AG04450 (cell line): ENCODE data around the gene KIF17. TPM values are rescaled to one million over a fixed set of nuclear protein-coding genes. Genes with fewer than 3 reads are reported as not detected.

ENCODE experiments used
- CTCF ChIA-PET: fragments of 300-600, 350-600 bp; formaldehyde crosslinking; extraction: SDS; loops from one replicate; lab custom pipeline; 2022; ENCODE audit warnings: antibody characterized with exemption, inconsistent platforms; lab: Charles Lee
- POLR2A ChIA-PET: fragments of 350-600 bp; formaldehyde crosslinking; extraction: SDS; loops from one replicate; lab custom pipeline; 2021; ENCODE audit warnings: antibody characterized with exemption, inconsistent platforms; lab: Yijun Ruan, JAX
- DNase-seq: peaks from one replicate; pipeline ENCODE4 v3.0.0-alpha.2; 2011; ENCODE audit warnings: low read depth, low spot score
- H3K27ac ChIP-seq: one replicate; pipeline ENCODE4 v1.5.1; 2012; ENCODE audit warnings: low read depth, low read length, control low read depth
- H3K27me3 ChIP-seq: one replicate; pipeline ENCODE4 v1.6.0; 2012; ENCODE audit warnings: low read length; ENCODE audit not compliant: control insufficient read depth, insufficient read depth
- H3K4me3 ChIP-seq: 2 replicates; pipeline ENCODE4 v1.5.1; 2011; ENCODE audit warnings: mild to moderate bottlenecking, low read depth, low read length, control low read depth
- H3K9me3 ChIP-seq: 2 replicates; pipeline ENCODE4 v1.5.1; 2012; ENCODE audit warnings: low read length; ENCODE audit not compliant: control insufficient read depth, insufficient read depth
- polyA plus RNA-seq: library from polyadenylated mRNA; depleted of rRNA; stranded (reverse); fragments of >200 nt; gene quantifications from 2 replicates; pipeline ENCODE4 v1.2.3, GENCODE V29; 2011
- TF ChIP-seq, protein P1 (sequence below): IDR thresholded peaks from 2 replicates; pipeline ENCODE4 v1.5.1; 2011; ENCODE audit warnings: low read depth, low read length, control low read depth, inconsistent platforms

Gene KIF17
- polyA plus RNA-seq, 1 experiment = 2.8 TPM

DNA sequence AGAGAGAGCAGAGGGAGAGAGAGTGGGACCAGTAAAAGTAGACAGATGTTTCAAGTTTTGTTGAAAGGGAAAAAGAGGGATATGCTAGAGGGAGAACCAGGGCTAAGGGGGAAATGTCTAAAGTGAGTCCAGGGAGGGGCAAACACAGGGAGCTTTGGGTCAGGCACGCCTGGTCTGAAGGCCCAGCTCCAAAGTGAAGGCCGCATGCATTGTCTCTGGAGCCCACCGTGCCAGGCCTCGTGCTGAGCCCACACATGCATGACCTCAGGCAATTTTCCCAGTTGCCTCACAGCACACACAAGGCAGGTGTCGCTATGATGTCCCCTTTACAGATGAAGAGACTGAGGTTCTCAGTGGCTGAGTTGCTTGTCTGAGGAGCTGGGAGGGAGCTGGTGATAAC lies 16.0 kb downstream of the KIF17 start:
- no peak for DNase-seq
- TF ChIP-seq, protein P1, sequence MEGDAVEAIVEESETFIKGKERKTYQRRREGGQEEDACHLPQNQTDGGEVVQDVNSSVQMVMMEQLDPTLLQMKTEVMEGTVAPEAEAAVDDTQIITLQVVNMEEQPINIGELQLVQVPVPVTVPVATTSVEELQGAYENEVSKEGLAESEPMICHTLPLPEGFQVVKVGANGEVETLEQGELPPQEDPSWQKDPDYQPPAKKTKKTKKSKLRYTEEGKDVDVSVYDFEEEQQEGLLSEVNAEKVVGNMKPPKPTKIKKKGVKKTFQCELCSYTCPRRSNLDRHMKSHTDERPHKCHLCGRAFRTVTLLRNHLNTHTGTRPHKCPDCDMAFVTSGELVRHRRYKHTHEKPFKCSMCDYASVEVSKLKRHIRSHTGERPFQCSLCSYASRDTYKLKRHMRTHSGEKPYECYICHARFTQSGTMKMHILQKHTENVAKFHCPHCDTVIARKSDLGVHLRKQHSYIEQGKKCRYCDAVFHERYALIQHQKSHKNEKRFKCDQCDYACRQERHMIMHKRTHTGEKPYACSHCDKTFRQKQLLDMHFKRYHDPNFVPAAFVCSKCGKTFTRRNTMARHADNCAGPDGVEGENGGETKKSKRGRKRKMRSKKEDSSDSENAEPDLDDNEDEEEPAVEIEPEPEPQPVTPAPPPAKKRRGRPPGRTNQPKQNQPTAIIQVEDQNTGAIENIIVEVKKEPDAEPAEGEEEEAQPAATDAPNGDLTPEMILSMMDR = no peak
- ChIA-PET CTCF (interaction anchor here (0.6 to 1.7 kb wide), 2 partner anchors 87 to 493 kb away, joined by 7 to 8 read pairs; no protein-coding TSS in a partner anchor), POLR2A (interaction anchor here (1.1 kb wide), 1 partner anchor 85 kb away, joined by 3 read pairs; no protein-coding TSS in a partner anchor)
- peaks cover 4% of the 10 kb centered on the region; the same call in 1 of the 2 replicates for H3K9me3 ChIP-seq
- H3K27me3 ChIP-seq = no peaks in the 10 kb centered on the region
- H3K27ac ChIP-seq = no peak overlapping the region
- no peak overlapping the region for H3K4me3 ChIP-seq

DNA sequence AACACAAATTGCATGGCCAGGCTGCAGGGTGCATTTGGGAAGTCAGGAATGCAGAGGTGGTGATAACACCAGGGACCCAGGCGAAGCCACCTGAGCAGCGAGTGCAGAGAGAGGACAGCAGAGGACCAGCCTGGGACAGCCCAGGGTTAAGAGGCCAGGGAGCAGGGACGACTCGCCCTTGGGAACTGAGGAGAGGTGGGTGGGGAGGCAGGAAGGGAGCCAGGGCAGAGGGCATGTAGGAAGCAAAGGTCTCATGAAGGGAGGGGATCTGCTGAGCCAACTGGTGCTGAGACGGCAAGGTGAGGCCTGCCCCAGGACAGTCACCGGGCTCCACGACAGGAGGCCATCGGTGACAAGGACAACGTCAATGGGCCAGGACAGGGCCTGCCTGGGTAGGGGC lies 16.4 kb downstream of the KIF17 start:
- ChIA-PET POLR2A (interaction anchor here (1.1 kb wide), 1 partner anchor 85 kb away, joined by 3 read pairs; no protein-coding TSS in a partner anchor), CTCF (interaction anchor here (0.6 to 1.7 kb wide), 4 partner anchors 88 to 494 kb away, joined by 3 to 8 read pairs (median 6); no protein-coding TSS in a partner anchor)
- Histone ChIP-seq H3K4me3 (no peak overlapping the region), H3K9me3 (peaks cover 4% of the 10 kb centered on the region; the same call in 1 of the 2 replicates), H3K27ac (no peak overlapping the region), H3K27me3 (no peaks in the 10 kb centered on the region)
- TF ChIP-seq, protein P1 = no peak
- no peak for DNase-seq

DNA sequence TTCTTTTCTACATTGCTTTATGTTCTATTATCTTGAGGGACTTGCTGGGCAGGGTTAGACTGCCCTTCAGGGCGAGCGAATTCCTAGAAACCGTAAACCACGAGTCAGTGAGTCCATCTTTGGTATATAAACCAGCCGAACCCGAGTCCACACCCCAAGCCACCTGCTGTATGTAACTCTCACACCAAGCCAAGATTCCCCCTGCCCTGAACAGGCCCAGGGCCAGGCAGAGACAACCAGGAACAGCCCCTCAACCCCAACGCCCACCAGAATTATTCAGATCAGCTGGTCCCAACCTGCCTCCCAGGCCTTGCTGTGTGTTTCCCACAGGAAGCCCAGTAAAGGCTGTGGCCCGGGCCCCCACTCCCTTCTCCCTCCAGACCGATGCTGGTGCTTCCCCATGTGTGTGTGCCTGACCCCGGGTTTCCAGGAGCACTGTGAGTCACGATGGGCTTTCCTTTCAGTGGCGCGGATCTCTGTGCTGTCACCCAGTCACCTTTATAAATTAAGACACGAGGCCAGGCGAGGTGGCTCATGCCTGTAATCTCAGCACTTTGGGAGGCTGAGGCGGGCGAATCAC lies 17.1 kb downstream of the KIF17 start:
- H3K4me3 ChIP-seq = no peak overlapping the region
- POLR2A ChIA-PET = no interaction called here
- DNase-seq = no peak
- CTCF ChIA-PET = interaction anchor here (0.6 to 1.4 kb wide), 3 partner anchors 10 to 495 kb away, joined by 3 to 4 read pairs (median 3); no protein-coding TSS in a partner anchor
- peaks cover 4% of the 10 kb centered on the region; the same call in 1 of the 2 replicates for H3K9me3 ChIP-seq
- no peak overlapping the region for H3K27ac ChIP-seq
- no peaks in the 10 kb centered on the region for H3K27me3 ChIP-seq
- TF ChIP-seq, protein P1 = no peak

DNA sequence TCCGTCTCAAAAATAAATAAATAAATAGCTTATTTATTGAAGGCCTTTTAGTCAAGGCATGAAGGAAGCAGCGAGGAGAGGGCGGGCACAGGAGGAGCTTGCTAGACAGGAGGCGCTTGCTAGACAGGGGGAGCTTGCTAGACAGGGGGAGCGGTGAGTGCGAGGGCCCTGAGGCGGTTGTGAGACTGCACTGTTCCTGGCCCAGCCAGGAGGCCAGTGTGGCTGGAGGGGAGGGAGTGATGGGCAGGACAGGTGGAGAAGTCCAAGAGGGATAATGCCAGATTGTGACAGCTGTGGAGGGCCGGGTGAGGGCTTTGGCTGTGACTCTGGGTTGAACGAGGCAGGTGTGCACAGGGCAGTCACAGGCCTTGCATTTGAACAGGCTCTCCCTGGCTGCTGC lies 18.2 kb downstream of the KIF17 start:
- no peak overlapping the region for H3K27ac ChIP-seq
- ChIA-PET POLR2A (no interaction called here), CTCF (interaction anchor here (1.2 to 5.2 kb wide), 2 partner anchors 11 to 496 kb away, joined by 3 to 94 read pairs; no protein-coding TSS in a partner anchor)
- H3K27me3 ChIP-seq = no peaks in the 10 kb centered on the region
- no peak overlapping the region for H3K4me3 ChIP-seq
- no peak for DNase-seq
- TF ChIP-seq, protein P1 = no peak
- H3K9me3 ChIP-seq = peaks cover 4% of the 10 kb centered on the region; the same call in 1 of the 2 replicates
